DND-41 (cell line): ENCODE results near the gene LTBP2.

Experiments used
- ATAC-seq: fragments of 200-7000 bp; cut with Tn5 transposase; 3 replicates; pipeline ENCODE4 v1.9.1; 2021; ENCODE audit warnings: low read depth; ENCODE audit not compliant: insufficient read depth
- DNase-seq: peaks from one replicate; pipeline ENCODE4 v3.0.0-alpha.2; 2020
- H2AFZ ChIP-seq: 2 replicates; pipeline ENCODE4 v1.6.0; 2012; ENCODE audit warnings: low read depth, low read length
- H3K27ac ChIP-seq: 2 replicates; pipeline ENCODE4 v1.5.1; 2012; ENCODE audit warnings: low read length, inconsistent platforms
- H3K27me3 ChIP-seq: fragments of 200-600 bp; sonication (generic); 2 replicates; pipeline ENCODE4 v1.6.0; 2012; ENCODE audit warnings: low read length, mild to moderate bottlenecking, inconsistent platforms; ENCODE audit not compliant: insufficient read depth, poor library complexity
- H3K36me3 ChIP-seq: 2 replicates; pipeline ENCODE4 v1.5.1; 2012; ENCODE audit warnings: low read length, inconsistent platforms; ENCODE audit not compliant: insufficient read depth
- H3K4me1 ChIP-seq: 2 replicates; pipeline ENCODE4 v1.5.1; 2012; ENCODE audit warnings: mild to moderate bottlenecking, low read length; ENCODE audit not compliant: insufficient read depth
- H3K4me2 ChIP-seq: 2 replicates; pipeline ENCODE4 v1.6.0; 2012; ENCODE audit warnings: mild to moderate bottlenecking, moderate library complexity, low read length, inconsistent platforms; ENCODE audit not compliant: insufficient read depth
- H3K4me3 ChIP-seq, 2 experiments: fragments of 200-600 bp in 1 of 2; shearing (Covaris generic) in 1 of 2; 2 replicates each; pipeline ENCODE4 v1.5.1; 2012 to 2016; ENCODE audit warnings: inconsistent platforms in 2 of 2, low read length in 2 of 2, mild to moderate bottlenecking in 2 of 2, low read depth in 1 of 2, moderate library complexity in 1 of 2
- H3K79me2 ChIP-seq: 2 replicates; pipeline ENCODE4 v1.6.0; 2012; ENCODE audit warnings: low read length, inconsistent platforms; ENCODE audit not compliant: insufficient read depth
- H3K9ac ChIP-seq: 2 replicates; pipeline ENCODE4 v1.6.0; 2012; ENCODE audit warnings: low read depth, mild to moderate bottlenecking, inconsistent platforms, low read length, moderate library complexity
- H3K9me3 ChIP-seq: 2 replicates; pipeline ENCODE4 v1.5.1; 2012; ENCODE audit warnings: low read length, moderate library complexity, mild to moderate bottlenecking, inconsistent platforms; ENCODE audit not compliant: insufficient read depth, severe bottlenecking
- H4K20me1 ChIP-seq: 2 replicates; pipeline ENCODE4 v1.6.0; 2012; ENCODE audit warnings: low read length; ENCODE audit not compliant: insufficient read depth
- EZH2 ChIP-seq: IDR thresholded peaks from 3 replicates; pipeline ENCODE4 v1.6.1; 2012; ENCODE audit warnings: borderline replicate concordance, low read depth, mild to moderate bottlenecking, moderate library complexity, low read length, inconsistent platforms; ENCODE audit not compliant: severe bottlenecking
- TF ChIP-seq, protein P1 (sequence below): IDR thresholded peaks from 2 replicates; pipeline ENCODE4 v1.5.1; 2012; ENCODE audit warnings: borderline replicate concordance, low read length, moderate library complexity, mild to moderate bottlenecking; ENCODE audit not compliant: poor library complexity, severe bottlenecking; ENCODE audit errors: extremely low read depth

Gene LTBP2

DNA sequence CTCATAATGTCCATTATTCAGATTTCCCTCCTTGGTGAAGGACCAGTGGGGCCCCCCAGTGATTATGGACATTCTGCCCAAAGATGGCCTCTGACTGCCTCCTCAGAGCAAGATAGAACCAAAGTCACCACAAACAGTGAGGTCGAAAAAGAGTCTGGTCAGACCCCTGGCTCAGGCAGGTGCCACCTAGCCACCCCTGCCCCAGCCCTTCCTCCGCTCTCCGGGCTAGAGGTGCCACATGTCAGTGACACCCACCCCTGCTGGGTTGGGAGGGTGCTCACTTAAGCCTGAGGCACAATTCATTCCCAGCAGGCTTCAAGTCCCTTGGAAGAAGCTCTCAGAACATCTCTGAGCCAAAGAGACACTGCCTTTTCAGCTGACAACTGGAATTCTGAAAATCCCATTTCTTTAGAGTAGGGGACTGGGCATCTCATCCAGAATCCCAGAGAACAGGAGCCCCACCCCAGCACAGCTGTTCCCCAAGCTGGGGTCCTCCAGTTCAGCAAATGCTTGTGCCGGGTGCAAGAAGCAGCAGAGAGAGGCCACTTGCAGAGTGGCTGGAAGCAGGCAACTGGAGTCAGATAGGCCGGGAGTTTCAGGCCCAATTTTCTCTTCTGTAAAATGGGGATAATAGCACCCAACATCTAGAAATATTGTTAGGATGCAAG, 68.1 kb downstream of the LTBP2 start:
- Histone ChIP-seq H3K4me2 (no peak overlapping the region), H3K4me1 (no peaks in the 10 kb centered on the region), H3K9me3 (no peaks in the 10 kb centered on the region), H3K36me3 (no peaks in the 10 kb centered on the region), H3K9ac (no peak overlapping the region), H4K20me1 (no peaks in the 10 kb centered on the region), H3K4me3 (no peak overlapping the region), H3K79me2 (no peaks in the 10 kb centered on the region), H3K27ac (no peak overlapping the region), H3K27me3 (peaks cover 12% of the 10 kb centered on the region), H2AFZ (no peak overlapping the region)
- ATAC-seq: no peak
- DNase-seq: no peak
- TF ChIP-seq, protein P1, sequence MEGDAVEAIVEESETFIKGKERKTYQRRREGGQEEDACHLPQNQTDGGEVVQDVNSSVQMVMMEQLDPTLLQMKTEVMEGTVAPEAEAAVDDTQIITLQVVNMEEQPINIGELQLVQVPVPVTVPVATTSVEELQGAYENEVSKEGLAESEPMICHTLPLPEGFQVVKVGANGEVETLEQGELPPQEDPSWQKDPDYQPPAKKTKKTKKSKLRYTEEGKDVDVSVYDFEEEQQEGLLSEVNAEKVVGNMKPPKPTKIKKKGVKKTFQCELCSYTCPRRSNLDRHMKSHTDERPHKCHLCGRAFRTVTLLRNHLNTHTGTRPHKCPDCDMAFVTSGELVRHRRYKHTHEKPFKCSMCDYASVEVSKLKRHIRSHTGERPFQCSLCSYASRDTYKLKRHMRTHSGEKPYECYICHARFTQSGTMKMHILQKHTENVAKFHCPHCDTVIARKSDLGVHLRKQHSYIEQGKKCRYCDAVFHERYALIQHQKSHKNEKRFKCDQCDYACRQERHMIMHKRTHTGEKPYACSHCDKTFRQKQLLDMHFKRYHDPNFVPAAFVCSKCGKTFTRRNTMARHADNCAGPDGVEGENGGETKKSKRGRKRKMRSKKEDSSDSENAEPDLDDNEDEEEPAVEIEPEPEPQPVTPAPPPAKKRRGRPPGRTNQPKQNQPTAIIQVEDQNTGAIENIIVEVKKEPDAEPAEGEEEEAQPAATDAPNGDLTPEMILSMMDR: no peak
- no peak for TF ChIP-seq EZH2

DNA sequence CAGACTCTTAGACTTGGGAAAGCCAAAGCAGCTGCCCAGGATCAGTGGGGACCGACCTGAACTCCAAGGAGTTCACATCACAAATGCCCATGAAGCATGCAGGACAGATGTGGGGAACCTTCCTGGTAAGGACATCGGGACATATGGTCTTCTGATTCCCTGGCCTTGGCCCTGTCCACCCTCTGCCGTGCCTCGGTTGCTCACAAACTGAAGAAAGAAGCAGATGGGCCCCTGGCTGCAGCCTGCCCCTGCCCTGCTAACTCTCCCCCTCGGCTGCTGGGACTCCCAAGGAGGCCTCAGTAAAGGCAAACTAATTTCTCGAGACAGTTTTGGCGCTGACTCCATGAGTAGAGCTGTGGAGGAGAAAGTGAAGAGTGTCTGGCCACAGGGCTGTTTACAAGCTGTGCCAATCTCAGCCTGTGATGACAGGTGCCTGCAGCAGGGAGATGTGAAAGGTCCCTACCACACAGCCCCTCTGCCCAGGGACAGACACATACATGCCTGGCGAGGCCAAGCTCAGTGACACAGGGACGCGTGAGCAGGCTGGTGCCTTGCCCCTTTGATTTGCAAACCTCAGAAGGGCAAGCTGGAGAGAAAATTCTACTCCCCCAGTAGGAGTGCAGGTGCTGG, 69.9 kb downstream of the LTBP2 start:
- Histone ChIP-seq H4K20me1 (no peaks in the 10 kb centered on the region), H3K4me2 (no peak overlapping the region), H3K9ac (no peak overlapping the region), H3K4me3 (no peak overlapping the region), H3K79me2 (no peaks in the 10 kb centered on the region), H3K27me3 (peaks cover 12% of the 10 kb centered on the region), H3K4me1 (no peaks in the 10 kb centered on the region), H3K27ac (no peak overlapping the region), H2AFZ (no peak overlapping the region), H3K36me3 (no peaks in the 10 kb centered on the region), H3K9me3 (no peaks in the 10 kb centered on the region)
- TF ChIP-seq, protein P1: no peak
- TF ChIP-seq EZH2: no peak
- DNase-seq (no peak), ATAC-seq (no peak)

DNA sequence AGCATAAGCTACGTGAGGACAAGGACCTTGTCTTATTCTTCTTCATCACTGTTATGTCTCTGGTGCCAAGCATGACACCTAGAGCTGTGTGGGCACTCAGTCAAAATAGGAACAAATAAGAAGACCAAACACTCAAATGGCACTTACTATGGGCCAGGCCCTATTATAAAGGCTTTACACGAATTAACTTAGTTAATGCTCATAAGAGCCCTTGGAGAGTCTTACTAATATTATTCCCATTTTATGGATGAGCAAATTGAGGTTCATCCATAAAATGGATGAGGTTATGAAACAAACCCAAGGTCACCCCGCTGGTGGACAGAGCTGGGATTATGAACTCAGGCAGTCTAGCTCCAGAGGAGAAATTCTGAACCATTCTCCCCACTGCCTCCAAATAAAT, 70.8 kb downstream of the LTBP2 start:
- TF ChIP-seq, protein P1: no peak
- TF ChIP-seq EZH2: no peak

More for the DNA sequence above, 70.8 kb downstream of the LTBP2 start:
- Histone ChIP-seq H3K4me1 (no peaks in the 10 kb centered on the region), H2AFZ (no peak overlapping the region), H3K4me3 (no peak overlapping the region), H3K4me2 (no peak overlapping the region), H3K79me2 (no peaks in the 10 kb centered on the region), H3K9ac (no peak overlapping the region), H3K36me3 (no peaks in the 10 kb centered on the region), H3K27me3 (peaks cover 12% of the 10 kb centered on the region), H3K27ac (no peak overlapping the region), H4K20me1 (no peaks in the 10 kb centered on the region), H3K9me3 (no peaks in the 10 kb centered on the region)
- DNase-seq: no peak
- no peak for ATAC-seq
